Measurements from ENCODE around the gene APCDD1L. TPM values are rescaled to one million over a fixed set of nuclear protein-coding genes. Genes with fewer than 3 reads are reported as not detected.

Gene APCDD1L
- total and polyA plus RNA-seq, 2 of the 8 experiments (the other 6 are each of a cell fraction or from before 2014, with no cell fraction given), result 0.83 to 3.1 TPM

- H3K36me3 ChIP-seq (ENCODE audit: control insufficient read depth in 2 of 4, insufficient read depth in 4 of 4, low read length in 3 of 4), result no peaks in the 10 kb centered on the region
- DNase-seq (ENCODE audit: low read depth in 1 of 2, low spot score in 2 of 2), result no peak
- no peak overlapping the region for H2BK12ac ChIP-seq (ENCODE audit: low read depth, low read length)
- no peak for FAIRE-seq
- TF ChIP-seq SIN3A (conservative IDR thresholded peaks at IDR 0.05 in 1 of 2, IDR thresholded peaks at IDR 0.05 in 1 of 2; ENCODE audit: low read depth in 1 of 2, low read length in 2 of 2), result no peak
- no peak for TF ChIP-seq MAX (IDR thresholded peaks at IDR 0.05)
- TF ChIP-seq ATF2 (IDR thresholded peaks at IDR 0.05; ENCODE audit: low read length), result no peak
- TF ChIP-seq EGR1 (IDR thresholded peaks at IDR 0.05; ENCODE audit: borderline replicate concordance, low read depth, low read length), result no peak
- no peak for TF ChIP-seq SUZ12 (IDR thresholded peaks at IDR 0.05; ENCODE audit: low read length)
- TF ChIP-seq RXRA (IDR thresholded peaks at IDR 0.05; ENCODE audit: insufficient read depth, low read depth, low read length), result no peak
- TF ChIP-seq SIX5 (IDR thresholded peaks at IDR 0.05; ENCODE audit: low read depth, low read length), result no peak
- H4K91ac ChIP-seq (replicated peaks; ENCODE audit: insufficient read length, low read length), result no peak overlapping the region
- no peak overlapping the region for H3K56ac ChIP-seq (replicated peaks; ENCODE audit: insufficient read length, low read depth, low read length)
- no peak overlapping the region for H3K14ac ChIP-seq (ENCODE audit: insufficient read length)
- H3K79me2 ChIP-seq (ENCODE audit: control insufficient read depth in 1 of 2, insufficient read depth in 2 of 2, low read length in 2 of 2), result no peaks in the 10 kb centered on the region
- no peaks in the 10 kb centered on the region for H4K20me1 ChIP-seq (replicated peaks in 1 of 2; ENCODE audit: control insufficient read depth in 1 of 2, insufficient read depth in 2 of 2, low read length in 2 of 2)
- no peak overlapping the region for H2BK20ac ChIP-seq (ENCODE audit: low read length)
- no peaks in the 10 kb centered on the region for H3K79me1 ChIP-seq (ENCODE audit: low read depth, low read length)
- H2AK5ac ChIP-seq (ENCODE audit: low read depth, low read length), result no peak overlapping the region
- ChIA-PET CTCF (ENCODE audit: partially characterized antibody) (interaction anchor here (1.7 kb wide), 1 partner anchor 44 kb away, joined by 6 read pairs; no protein-coding TSS in a partner anchor), POLR2A (ENCODE audit: partially characterized antibody) (interaction anchor here (1.7 kb wide), 1 partner anchor 10 kb away, joined by 4 read pairs; the partner anchor contains the start of gene APCDD1L)
- no peak overlapping the region for H3K4me3 ChIP-seq (ENCODE audit: extremely low read depth in 1 of 4, insufficient read depth in 2 of 4, low read depth in 3 of 4, low read length in 4 of 4)
- 76% methylated on average over 7 of the region's 7 CpGs; no CpG with 5 or more reads in 1 of the 2 experiments for WGBS, 2 experiments (ENCODE audit: extremely low coverage in 1 of 2, insufficient coverage in 1 of 2, insufficient read length in 1 of 2, insufficient replicate concordance in 2 of 2, low coverage in 1 of 2, low lambda C conversion rate in 2 of 2, missing lambda C conversion rate in 1 of 2)
- peaks cover 4% of the 10 kb centered on the region; the same call in 1 of the 2 replicates for H3K23me2 ChIP-seq (ENCODE audit: low read depth, low read length)
- peaks cover 0 to 7% (median 1%) of the 10 kb centered on the region in 4 experiments; a peak in 2 of 7 replicates for H3K4me1 ChIP-seq (replicated peaks in 1 of 4; ENCODE audit: control insufficient read depth in 3 of 4, insufficient read depth in 4 of 4, low read length in 3 of 4)
- no peak overlapping the region for H3K4ac ChIP-seq (replicated peaks; ENCODE audit: insufficient read length, low read depth, low read length)
- H2BK5ac ChIP-seq (ENCODE audit: low read depth, low read length), result no peak overlapping the region
- no peak overlapping the region for H2BK15ac ChIP-seq (ENCODE audit: low read length)
- H3K18ac ChIP-seq (ENCODE audit: extremely low read depth, low read length), result no peak overlapping the region
- no peak overlapping the region for H3K27ac ChIP-seq (ENCODE audit: low read depth, low read length)
- no peak overlapping the region for H4K8ac ChIP-seq (ENCODE audit: extremely low read depth, insufficient read depth, low read length)
- H3K9me3 ChIP-seq (ENCODE audit: insufficient read depth in 2 of 2, low read depth in 1 of 2, low read length in 1 of 2), result peaks cover 18 to 25% of the 10 kb centered on the region in 2 experiments; a peak in 3 of 4 replicates
- no peak overlapping the region for H2BK120ac ChIP-seq (replicated peaks; ENCODE audit: low read depth, low read length)
- H3K27me3 ChIP-seq (replicated peaks in 1 of 4; ENCODE audit: control insufficient read depth in 3 of 4, extremely low read depth in 1 of 4, insufficient read depth in 3 of 4, low read length in 3 of 4), result 0 out of 7 replicates have a peak, but pooled peaks cover 0 to 5% (median 0%) of the 10 kb centered on the region in 4 experiments
- H4K5ac ChIP-seq (ENCODE audit: insufficient read length, low read depth, low read length), result no peak overlapping the region
- H2AFZ ChIP-seq (ENCODE audit: low read length), result no peak overlapping the region
- H3K9ac ChIP-seq (replicated peaks in 1 of 4; ENCODE audit: extremely low read depth in 1 of 4, low read depth in 3 of 4, low read length in 3 of 4), result no peak overlapping the region
- no peak overlapping the region for H3K23ac ChIP-seq (ENCODE audit: insufficient read length)
- H3K4me2 ChIP-seq (ENCODE audit: insufficient read depth in 1 of 2, low read depth in 2 of 2, low read length in 2 of 2), result no peak overlapping the region
Observed at GRCh38 chr20:58524814-58525213, 9.6 kb upstream of the APCDD1L start.
